ENCODE results near the gene ZBTB32. TPM values are rescaled to one million over a fixed set of nuclear protein-coding genes. Genes with fewer than 3 reads are reported as not detected.
"Not testable (repeated sequence)": the region's sequence is repeated elsewhere in the genome, so short reads cannot be mapped to it uniquely, and the experiment has no call there.

ZBTB32 gene, protein sequence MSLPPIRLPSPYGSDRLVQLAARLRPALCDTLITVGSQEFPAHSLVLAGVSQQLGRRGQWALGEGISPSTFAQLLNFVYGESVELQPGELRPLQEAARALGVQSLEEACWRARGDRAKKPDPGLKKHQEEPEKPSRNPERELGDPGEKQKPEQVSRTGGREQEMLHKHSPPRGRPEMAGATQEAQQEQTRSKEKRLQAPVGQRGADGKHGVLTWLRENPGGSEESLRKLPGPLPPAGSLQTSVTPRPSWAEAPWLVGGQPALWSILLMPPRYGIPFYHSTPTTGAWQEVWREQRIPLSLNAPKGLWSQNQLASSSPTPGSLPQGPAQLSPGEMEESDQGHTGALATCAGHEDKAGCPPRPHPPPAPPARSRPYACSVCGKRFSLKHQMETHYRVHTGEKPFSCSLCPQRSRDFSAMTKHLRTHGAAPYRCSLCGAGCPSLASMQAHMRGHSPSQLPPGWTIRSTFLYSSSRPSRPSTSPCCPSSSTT
- total RNA-seq, result 0.42 TPM

DNA sequence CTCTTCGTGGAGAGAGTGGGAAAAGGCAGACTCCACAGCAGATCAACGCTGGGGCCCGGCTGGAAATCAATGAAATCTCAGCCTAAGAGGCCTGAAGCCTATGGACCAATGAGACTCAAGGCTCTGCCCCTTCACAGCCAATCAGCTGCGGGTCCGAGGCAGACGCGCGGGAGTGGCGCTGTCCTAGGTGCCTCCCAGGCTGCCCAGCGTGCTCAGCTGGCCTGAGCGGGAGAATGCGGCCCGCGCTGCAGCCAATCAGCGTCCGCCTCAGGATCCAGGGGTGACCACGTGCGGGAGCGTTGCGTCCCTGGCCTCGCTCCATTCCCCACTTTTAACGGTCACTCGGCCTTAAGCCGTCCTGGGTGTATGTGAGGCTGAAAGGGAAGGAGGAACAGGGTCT is at the start of gene ZBTB32:
Gene ZBTB32, plus strand, starts transcription at position 341 of the 400 bp plus-strand sequence. CDS start 10,069 bp downstream, outside the sequence.
- H3K4me3 ChIP-seq (ENCODE audit: low read length), result no peak within 1 kb of the TSS
- H3K4me1 ChIP-seq (ENCODE audit: insufficient read depth, low read length), result peaks cover 12% of the 10 kb centered on the region
- no peaks in the 10 kb centered on the region for H3K9me3 ChIP-seq (ENCODE audit: low read depth, low read length)
- no peaks in the 10 kb centered on the region for H3K27me3 ChIP-seq (ENCODE audit: insufficient read depth, low read length)

DNA sequence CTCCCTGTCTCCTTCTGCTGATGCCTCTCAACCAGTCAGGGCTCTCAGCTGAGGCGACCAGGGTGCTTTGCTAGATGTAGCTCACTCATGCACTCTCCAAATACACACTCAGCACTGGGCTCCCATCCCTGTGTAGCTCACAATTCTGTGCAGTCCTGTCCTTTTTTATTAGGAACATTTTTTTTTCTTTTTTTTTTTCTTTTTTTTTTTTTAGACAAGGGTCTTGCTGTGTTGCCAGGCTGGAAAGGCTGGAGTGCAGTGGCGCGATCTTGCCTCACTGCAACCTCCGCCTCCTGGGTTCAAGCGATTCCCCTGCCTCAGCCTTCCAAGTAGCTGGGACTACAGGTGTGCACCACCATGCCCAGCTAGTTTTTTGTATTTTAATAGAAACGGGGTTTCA is 49.5 kb upstream of the ZBTB32 start:
- H3K4me3 ChIP-seq (ENCODE audit: low read length); H3K4me1 ChIP-seq (ENCODE audit: insufficient read depth, low read length); H3K9me3 ChIP-seq (ENCODE audit: low read depth, low read length); H3K27me3 ChIP-seq (ENCODE audit: insufficient read depth, low read length): not testable (repeated sequence)

GRCh38 chr19:35655600-35655999 is 48.8 kb upstream of the ZBTB32 start:
- no peak overlapping the region for H3K4me3 ChIP-seq (ENCODE audit: low read length)
- H3K9me3 ChIP-seq (ENCODE audit: low read depth, low read length), result no peaks in the 10 kb centered on the region
- H3K4me1 ChIP-seq (ENCODE audit: insufficient read depth, low read length), result peaks cover under 1% of the 10 kb centered on the region
- H3K27me3 ChIP-seq (ENCODE audit: insufficient read depth, low read length), result no peaks in the 10 kb centered on the region

- no peak overlapping the region for H3K4me3 ChIP-seq (ENCODE audit: low read length)
- H3K4me1 ChIP-seq (ENCODE audit: insufficient read depth, low read length), result no peaks in the 10 kb centered on the region
- H3K9me3 ChIP-seq (ENCODE audit: low read depth, low read length), result no peaks in the 10 kb centered on the region
- H3K27me3 ChIP-seq (ENCODE audit: insufficient read depth, low read length), result no peaks in the 10 kb centered on the region
Measured at GRCh38 chr19:35656700-35657099, 47.7 kb upstream of the ZBTB32 start.

GRCh38 chr19:35657904-35658700 is 46.3 kb upstream of the ZBTB32 start:
- Histone ChIP-seq H3K4me3 (ENCODE audit: low read length) (no peak overlapping the region), H3K9me3 (ENCODE audit: low read depth, low read length) (no peaks in the 10 kb centered on the region), H3K4me1 (ENCODE audit: insufficient read depth, low read length) (no peaks in the 10 kb centered on the region), H3K27me3 (ENCODE audit: insufficient read depth, low read length) (no peaks in the 10 kb centered on the region)

DNA sequence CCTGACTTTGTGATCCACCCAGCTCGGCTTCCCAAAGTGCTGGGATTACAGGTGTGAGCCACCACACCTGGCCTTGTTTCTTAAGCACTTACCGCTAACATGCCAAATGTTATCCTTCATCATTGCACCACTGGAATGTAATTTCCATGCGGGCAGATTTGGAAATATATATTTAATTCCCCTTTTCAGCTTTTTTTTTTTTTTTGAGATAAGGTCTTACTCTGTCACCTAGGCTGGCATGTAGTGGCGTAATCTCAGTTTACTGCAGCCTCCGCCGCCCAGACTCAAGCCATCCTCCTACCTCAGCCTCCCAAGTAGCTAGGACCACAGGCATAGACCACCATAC is 42.4 kb upstream of the ZBTB32 start:
- Histone ChIP-seq H3K27me3 (ENCODE audit: insufficient read depth, low read length) (no peaks in the 10 kb centered on the region), H3K4me3 (ENCODE audit: low read length) (no peak overlapping the region), H3K4me1 (ENCODE audit: insufficient read depth, low read length) (no peaks in the 10 kb centered on the region), H3K9me3 (ENCODE audit: low read depth, low read length) (no peaks in the 10 kb centered on the region)

- Histone ChIP-seq H3K27me3 (ENCODE audit: insufficient read depth, low read length) (no peaks in the 10 kb centered on the region), H3K4me1 (ENCODE audit: insufficient read depth, low read length) (no peaks in the 10 kb centered on the region), H3K4me3 (ENCODE audit: low read length) (no peak overlapping the region), H3K9me3 (ENCODE audit: low read depth, low read length) (no peaks in the 10 kb centered on the region)
Measured at GRCh38 chr19:35663981-35664380, 40.4 kb upstream of the ZBTB32 start.

GRCh38 chr19:35665157-35665556 is 39.2 kb upstream of the ZBTB32 start:
- Histone ChIP-seq H3K4me1 (ENCODE audit: insufficient read depth, low read length) (no peaks in the 10 kb centered on the region), H3K9me3 (ENCODE audit: low read depth, low read length) (no peaks in the 10 kb centered on the region), H3K4me3 (ENCODE audit: low read length) (no peak overlapping the region), H3K27me3 (ENCODE audit: insufficient read depth, low read length) (no peaks in the 10 kb centered on the region)

GRCh38 chr19:35665604-35666003 is 38.8 kb upstream of the ZBTB32 start:
- H3K4me3 ChIP-seq (ENCODE audit: low read length), result no peak overlapping the region
- no peaks in the 10 kb centered on the region for H3K27me3 ChIP-seq (ENCODE audit: insufficient read depth, low read length)
- no peaks in the 10 kb centered on the region for H3K9me3 ChIP-seq (ENCODE audit: low read depth, low read length)
- no peaks in the 10 kb centered on the region for H3K4me1 ChIP-seq (ENCODE audit: insufficient read depth, low read length)

DNA sequence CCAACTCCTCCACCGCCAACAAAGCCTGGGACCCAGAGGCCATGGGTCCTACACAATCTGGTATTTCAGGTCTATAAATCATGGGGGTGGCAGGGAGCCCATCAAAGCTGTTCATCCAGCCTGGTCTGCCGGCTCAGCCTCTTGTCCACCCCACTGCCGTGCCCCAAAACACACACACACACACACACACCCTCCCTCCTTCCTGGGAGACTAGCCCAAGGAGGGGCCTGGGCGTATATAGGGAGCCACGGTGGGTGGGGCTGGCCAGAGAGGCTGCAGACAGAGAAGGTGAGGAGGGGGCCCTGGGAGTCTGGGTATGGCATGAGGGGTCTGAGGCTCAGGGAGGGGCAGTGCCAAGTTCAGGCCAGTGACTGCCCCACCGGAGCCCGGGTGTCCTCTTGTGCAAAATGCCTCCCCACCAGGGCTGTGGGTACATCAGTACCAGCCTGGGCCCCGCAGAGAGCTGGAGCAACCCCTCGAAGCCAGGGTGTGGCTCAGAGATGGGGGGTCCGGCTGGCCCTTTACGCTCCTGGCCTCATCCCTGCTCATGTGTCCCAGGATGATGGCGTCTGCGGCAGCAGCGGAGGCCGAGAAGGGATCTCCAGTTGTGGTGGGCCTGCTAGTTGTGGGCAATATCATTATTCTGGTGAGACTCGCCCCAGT is 38.0 kb upstream of the ZBTB32 start, which contains the start of gene UPK1A:
Gene UPK1A, plus strand, starts transcription at position 267 of the 663 bp plus-strand sequence. Its CDS starts 296 bp downstream, at position 563.
- Histone ChIP-seq H3K4me1 (ENCODE audit: insufficient read depth, low read length) (no peaks in the 10 kb centered on the region), H3K9me3 (ENCODE audit: low read depth, low read length) (no peaks in the 10 kb centered on the region), H3K27me3 (ENCODE audit: insufficient read depth, low read length) (no peaks in the 10 kb centered on the region), H3K4me3 (ENCODE audit: low read length) (no peak within 1 kb of the TSS)

DNA sequence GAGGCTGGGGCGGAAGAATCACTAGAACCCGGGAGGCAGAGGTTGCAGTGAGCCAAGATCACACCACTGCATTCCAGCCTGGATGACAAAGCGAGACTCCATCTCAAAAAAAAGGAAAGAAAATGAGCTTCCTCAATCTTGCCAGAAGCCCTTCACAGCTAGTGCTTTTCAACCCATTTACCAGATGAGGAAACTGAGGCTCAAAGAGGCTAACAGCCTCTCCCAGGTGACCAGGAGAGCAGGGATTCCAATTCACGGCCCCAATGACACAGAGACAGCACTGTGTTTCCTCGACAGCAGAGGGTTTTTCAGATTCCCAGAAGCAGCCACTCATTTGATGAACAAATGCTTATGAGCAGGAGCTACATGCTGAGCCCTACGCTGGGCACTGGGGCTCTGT is 34.8 kb upstream of the ZBTB32 start:
- Histone ChIP-seq H3K4me1 (ENCODE audit: insufficient read depth, low read length) (peaks cover 7% of the 10 kb centered on the region), H3K27me3 (ENCODE audit: insufficient read depth, low read length) (peaks cover 14% of the 10 kb centered on the region), H3K9me3 (ENCODE audit: low read depth, low read length) (no peaks in the 10 kb centered on the region), H3K4me3 (ENCODE audit: low read length) (no peak overlapping the region)

DNA sequence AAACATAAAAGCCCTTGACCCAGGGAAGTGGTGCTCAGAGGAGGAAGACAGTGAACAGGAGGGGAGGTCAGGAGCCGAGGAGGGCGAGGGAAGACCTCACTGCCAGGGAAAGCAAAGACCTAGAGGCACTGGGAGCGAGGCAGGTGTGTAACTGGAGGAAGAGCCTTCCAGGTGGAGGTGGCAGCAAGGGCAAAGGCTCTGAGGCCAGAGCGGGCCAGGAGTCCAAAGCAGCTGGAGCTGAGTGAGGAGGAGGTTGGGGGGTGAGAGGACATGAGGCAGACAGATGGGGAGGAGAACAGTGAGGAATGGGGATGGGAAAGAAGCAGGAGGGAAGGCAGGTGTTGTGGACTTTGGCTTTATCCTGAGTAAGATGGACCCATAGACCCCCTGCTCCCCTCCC is 34.4 kb upstream of the ZBTB32 start:
- peaks cover 14% of the 10 kb centered on the region for H3K27me3 ChIP-seq (ENCODE audit: insufficient read depth, low read length)
- peaks cover 7% of the 10 kb centered on the region for H3K4me1 ChIP-seq (ENCODE audit: insufficient read depth, low read length)
- H3K4me3 ChIP-seq (ENCODE audit: low read length), result no peak overlapping the region
- H3K9me3 ChIP-seq (ENCODE audit: low read depth, low read length), result no peaks in the 10 kb centered on the region

DNA sequence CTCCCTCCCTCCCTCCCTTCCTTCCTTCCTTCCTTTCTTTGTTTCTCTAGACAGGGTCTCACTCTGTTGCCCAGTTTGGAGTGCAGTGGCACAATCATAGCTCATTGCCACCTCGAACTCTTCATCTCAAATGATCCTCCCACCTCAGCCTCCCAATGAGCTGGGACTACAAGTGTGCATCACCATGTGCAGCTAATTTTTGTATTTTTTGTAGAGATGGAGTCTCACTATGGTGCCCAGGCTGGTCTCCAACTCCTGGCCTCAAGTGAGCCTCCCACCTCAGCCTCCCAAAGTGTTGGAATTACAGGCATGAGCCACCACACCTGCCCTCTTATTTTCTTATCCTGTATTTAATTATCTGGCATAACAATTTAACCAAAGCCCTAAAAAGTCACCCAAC is 33.7 kb upstream of the ZBTB32 start:
- Histone ChIP-seq H3K27me3 (ENCODE audit: insufficient read depth, low read length) (peaks cover 14% of the 10 kb centered on the region), H3K9me3 (ENCODE audit: low read depth, low read length) (no peaks in the 10 kb centered on the region), H3K4me1 (ENCODE audit: insufficient read depth, low read length) (peaks cover 7% of the 10 kb centered on the region), H3K4me3 (ENCODE audit: low read length) (no peak overlapping the region)

DNA sequence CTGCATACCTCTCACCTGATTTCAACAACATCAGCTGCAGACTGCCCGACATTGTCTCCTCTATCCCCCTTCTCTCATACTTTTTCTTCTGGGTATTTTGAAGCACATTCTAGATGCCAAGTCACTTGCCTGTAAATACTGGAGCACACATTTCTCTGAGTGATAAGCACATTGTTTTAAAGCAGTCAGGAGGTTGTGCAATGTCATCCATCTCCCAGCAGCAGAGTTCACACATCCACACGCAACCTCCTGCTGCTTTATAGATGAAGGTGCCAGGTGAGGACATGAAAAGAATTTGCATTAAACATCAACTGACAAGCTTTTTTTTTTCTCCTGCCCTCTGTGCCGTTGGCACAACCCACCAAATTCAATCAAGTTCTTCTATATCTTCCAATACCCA is 32.5 kb upstream of the ZBTB32 start:
- Histone ChIP-seq H3K4me1 (ENCODE audit: insufficient read depth, low read length) (peaks cover 7% of the 10 kb centered on the region), H3K27me3 (ENCODE audit: insufficient read depth, low read length) (peaks cover 14% of the 10 kb centered on the region), H3K4me3 (ENCODE audit: low read length) (no peak overlapping the region), H3K9me3 (ENCODE audit: low read depth, low read length) (no peaks in the 10 kb centered on the region)
